Mesenteric fat pad (tissue), 1 donor: ENCODE measurements around the gene ARAP2. TPM values are rescaled to one million over a fixed set of nuclear protein-coding genes. Genes with fewer than 3 reads are reported as not detected.

ENCODE experiments used
- DNase-seq: peaks from one replicate; pipeline ENCODE4 v3.0.0-alpha.2; 2020; ENCODE audit warnings: low spot score
- total RNA-seq: library from RNA; stranded (reverse); fragmentation: NEBNext Ultra II Directional; extraction: Animal tissue kit (Norgen Biotek cat#: 25700); gene quantifications from one replicate; pipeline ENCODE4 v1.2.1, GENCODE V29; 2021
- donor health status: DM: yes; HTN: yes; CAD: no.

Gene ARAP2
- total RNA-seq, 1 donor from 2014 or later = 13.5 TPM

DNA sequence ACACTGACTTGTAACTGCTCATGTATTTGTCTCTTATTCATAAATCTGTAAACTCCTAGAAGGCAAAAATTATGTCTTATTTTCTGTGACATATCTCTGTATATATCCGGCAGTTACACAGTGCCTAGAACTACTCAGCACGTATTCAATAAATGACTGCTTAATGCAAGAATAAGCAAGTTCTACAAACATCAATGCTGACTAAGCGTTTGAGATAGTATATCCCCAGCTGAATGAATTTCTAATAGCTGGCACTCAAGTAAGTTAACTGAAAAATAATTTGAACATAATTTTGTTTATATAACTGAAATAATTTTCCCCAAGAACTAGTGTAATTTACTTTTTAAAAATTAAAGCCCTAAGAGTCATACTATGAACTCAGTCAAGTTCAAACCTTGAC, 113.7 kb downstream of the ARAP2 start:
- DNase-seq = no peak

DNA sequence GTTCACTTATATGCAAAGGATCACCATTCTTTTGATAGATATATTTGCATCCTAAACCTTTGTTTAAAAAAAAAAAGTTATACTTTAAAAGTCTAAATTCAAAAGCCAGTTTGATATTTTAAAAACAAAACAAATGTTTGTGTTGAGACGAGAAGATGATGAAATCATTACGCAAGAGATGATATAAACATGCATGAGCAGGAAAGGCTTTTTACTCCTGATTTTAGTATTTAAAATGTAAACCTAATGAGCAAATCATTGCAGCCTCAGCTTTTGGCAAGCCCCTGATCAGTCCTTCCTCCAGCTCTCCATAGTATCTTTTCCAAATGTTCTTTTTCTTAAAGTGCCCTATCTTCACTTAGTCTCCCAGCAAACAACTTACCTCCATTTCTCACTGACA, 115.6 kb downstream of the ARAP2 start:
- DNase-seq = no peak

- no peak for DNase-seq
Measured at GRCh38 chr4:36123906-36124305, 120.4 kb downstream of the ARAP2 start.

DNA sequence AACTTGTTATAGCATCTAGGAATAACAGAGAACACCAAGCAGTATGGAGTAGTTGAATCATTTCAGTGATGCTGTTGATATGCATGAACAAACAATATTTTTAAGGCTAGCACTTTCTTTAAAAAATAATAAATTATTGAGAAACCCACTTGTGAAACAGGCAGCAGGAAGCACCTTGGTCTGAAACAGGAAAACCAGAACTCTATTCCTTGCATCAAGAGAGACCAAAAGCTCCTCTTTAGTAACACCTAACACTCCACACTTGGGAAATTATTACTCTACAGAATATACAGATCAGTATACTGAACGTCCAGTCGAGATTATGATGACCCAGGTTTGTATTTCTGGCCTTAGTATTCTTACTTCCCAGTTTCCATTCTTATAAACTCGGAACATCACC, 129.0 kb downstream of the ARAP2 start:
- no peak for DNase-seq

GRCh38 chr4:36111172-36111571, 133.1 kb downstream of the ARAP2 start:
- DNase-seq = no peak

DNA sequence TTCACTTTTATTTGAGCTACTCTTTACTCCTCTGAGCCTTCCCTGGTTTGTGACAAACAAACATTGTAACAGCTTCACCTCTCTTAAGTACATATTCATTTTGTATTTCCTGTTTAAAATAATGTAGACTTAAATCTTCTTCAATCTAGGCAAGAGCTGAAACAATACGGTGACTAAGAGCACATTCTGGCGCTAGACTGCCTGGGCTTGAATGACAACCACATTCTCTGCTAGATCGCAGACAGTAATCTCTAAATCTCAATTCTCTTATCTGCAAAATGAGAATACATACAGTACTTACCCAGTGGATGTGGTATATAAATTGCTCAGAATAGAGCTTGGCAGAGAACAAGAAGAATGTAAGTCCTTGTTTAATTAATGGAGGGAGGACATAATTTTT, 144.8 kb downstream of the ARAP2 start:
- no peak for DNase-seq

GRCh38 chr4:36094995-36095394, 149.3 kb downstream of the ARAP2 start:
- no peak for DNase-seq

- DNase-seq = no peak
Measured at GRCh38 chr4:36091997-36092396, 152.3 kb downstream of the ARAP2 start.

DNA sequence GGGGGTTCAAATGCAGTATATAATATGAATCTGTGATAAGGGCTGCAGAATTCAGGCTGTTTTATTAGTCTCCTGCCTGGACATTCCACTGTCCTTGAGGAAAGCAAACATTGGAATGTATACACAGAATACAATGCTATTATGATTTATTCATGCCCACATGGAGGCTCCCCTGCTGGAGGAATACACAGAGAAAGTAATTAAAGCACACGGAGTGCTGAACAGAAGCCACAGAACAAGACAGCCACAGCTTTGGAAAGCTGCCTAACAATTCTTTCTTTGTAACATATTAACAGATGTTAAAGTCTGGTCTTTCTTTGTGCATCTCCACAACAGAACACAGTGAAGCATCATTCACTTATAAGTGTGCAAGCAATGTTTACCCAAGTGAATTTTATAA, 155.8 kb downstream of the ARAP2 start:
- no peak for DNase-seq

- DNase-seq = no peak
Measured at GRCh38 chr4:36086261-36086786, 158.0 kb downstream of the ARAP2 start.

- DNase-seq = no peak
Measured at GRCh38 chr4:36082817-36083216, 161.5 kb downstream of the ARAP2 start.

DNA sequence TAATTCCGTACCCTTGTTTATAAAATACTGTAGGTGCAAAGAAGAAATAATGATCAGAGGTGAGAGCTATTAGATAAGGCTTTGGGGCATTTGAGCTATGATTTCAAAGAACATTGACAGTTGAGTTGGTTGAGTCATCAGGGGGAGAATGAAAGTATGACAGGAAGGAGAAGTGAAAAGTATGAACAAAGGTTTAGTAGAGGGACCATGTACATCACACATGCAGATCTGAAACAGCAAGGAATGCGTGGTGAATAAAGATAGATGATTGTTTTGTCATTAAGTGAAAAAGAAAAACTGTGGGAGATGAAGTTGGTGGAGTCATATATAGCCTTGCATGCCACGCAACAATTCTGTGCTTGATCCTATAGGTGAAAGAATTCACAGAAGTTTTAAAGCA, 163.1 kb downstream of the ARAP2 start:
- DNase-seq = no peak

DNA sequence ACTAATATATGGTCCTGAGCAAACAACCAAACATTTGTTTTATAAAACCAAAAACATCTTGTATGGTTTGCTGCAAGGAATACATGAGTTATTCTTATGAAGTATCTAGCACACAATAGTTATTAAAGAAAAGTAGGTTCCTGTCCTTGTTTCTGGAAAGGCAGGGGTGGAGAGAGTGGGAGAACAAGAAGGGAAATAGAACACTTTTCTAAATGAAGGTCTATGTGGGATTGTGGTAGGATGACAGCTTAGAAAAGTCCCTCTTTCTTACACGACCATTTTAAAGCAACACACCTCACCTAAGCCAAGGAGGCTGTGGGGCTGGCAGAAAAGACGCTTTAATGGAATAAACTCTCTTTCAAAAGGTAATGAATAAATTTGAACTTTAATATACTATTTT, 164.6 kb downstream of the ARAP2 start:
- no peak for DNase-seq

- no peak for DNase-seq
Measured at GRCh38 chr4:36078319-36078718, 166.0 kb downstream of the ARAP2 start.

GRCh38 chr4:36072529-36072928, 171.8 kb downstream of the ARAP2 start:
- no peak for DNase-seq

GRCh38 chr4:36067116-36067515, 177.2 kb downstream of the ARAP2 start:
- no peak for DNase-seq

GRCh38 chr4:36065274-36065871, 178.9 kb downstream of the ARAP2 start:
- no peak for DNase-seq

GRCh38 chr4:36064117-36064516, 180.2 kb downstream of the ARAP2 start:
- DNase-seq = no peak

- DNase-seq = no peak
Measured at GRCh38 chr4:36056136-36056535, 188.2 kb downstream of the ARAP2 start.

- no peak for DNase-seq
Measured at GRCh38 chr4:36054694-36055422, 189.5 kb downstream of the ARAP2 start.

- DNase-seq = no peak
Measured at GRCh38 chr4:36053930-36054329, 190.4 kb downstream of the ARAP2 start.

GRCh38 chr4:36051634-36052033, 192.7 kb downstream of the ARAP2 start:
- no peak for DNase-seq

DNA sequence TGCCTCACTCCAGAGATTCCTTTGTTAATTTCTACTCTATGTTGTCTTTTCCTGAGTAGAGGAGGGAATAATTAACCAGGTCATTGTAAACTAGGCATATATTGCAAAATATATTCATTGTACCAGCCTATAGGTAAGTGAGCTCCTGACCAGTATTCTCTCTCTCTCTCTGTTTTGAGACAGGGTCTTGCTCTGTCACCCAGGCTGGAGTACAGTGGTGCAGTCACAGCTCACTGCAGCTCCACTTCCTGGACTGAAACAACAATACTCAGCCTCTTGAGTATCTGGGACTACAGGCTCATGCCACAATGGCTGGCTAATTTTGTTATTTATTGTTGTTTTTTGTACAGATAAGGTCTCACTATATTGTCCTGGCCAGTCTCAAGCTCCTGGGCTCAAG, 198.3 kb downstream of the ARAP2 start:
- DNase-seq = no peak
